ENCODE measurements around the gene RHOT2. TPM values are rescaled to one million over a fixed set of nuclear protein-coding genes. Genes with fewer than 3 reads are reported as not detected.
A peak's percentile ranks its signal among the peaks of the same experiment; 100 is the strongest.

RHOT2 gene
- total and polyA plus RNA-seq, 9 of the 15 experiments (the other 6 are each of a cell fraction or from before 2014, with no cell fraction given), result 5.0 to 373 (median 112) TPM

DNA sequence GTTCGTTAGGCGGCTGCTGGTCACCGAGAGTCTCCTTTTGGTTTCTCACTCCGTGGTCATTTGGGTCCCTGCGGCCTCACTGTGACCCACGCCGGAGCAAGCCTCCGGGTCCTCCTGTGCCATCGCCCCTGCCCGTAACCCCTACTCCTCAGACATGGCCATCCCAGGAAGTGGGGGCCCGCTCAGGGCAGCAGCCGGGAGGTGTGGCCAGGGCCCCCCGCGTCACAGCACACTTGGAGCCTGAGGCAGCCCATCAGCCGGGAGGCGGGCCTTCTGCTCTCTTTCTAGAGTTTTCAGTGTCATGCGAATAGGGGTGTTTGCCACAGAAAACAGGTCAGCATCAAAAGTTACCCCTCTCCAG, 45.0 kb upstream of the RHOT2 start (continued):
- TF ChIP-seq, protein P1, sequence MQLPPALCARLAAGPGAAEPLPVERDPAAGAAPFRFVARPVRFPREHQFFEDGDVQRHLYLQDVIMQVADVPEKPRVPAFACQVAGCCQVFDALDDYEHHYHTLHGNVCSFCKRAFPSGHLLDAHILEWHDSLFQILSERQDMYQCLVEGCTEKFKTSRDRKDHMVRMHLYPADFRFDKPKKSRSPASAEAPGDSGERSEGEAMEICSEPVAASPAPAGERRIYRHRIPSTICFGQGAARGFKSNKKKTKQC (CRISPR knock-in tag; IDR thresholded peaks at IDR 0.05), result no peak
- TF ChIP-seq ZNF175 (CRISPR knock-in tag; IDR thresholded peaks at IDR 0.05; ENCODE audit: low read depth), result no peak
- TF ChIP-seq CREM (IDR thresholded peaks at IDR 0.05; ENCODE audit: low read depth), result 0 out of 2 replicates have a peak, but pooled peaks have one; percentile 10
- no peak for TF ChIP-seq SOX6 (IDR thresholded peaks at IDR 0.05)
- no peak for TF ChIP-seq ZBED1 (IDR thresholded peaks at IDR 0.05)
- TF ChIP-seq ELK3 (CRISPR knock-in tag; IDR thresholded peaks at IDR 0.05), result no peak
- TF ChIP-seq HDAC2 (IDR thresholded peaks at IDR 0.05), result no peak
- peak; percentile 11 for TF ChIP-seq TAF1 (IDR thresholded peaks at IDR 0.05; ENCODE audit: control insufficient read depth, extremely low read depth, insufficient read depth, low read length, severe bottlenecking)
- no peak for TF ChIP-seq MYNN (IDR thresholded peaks at IDR 0.05)
- TF ChIP-seq MYNN (CRISPR knock-in tag; IDR thresholded peaks at IDR 0.05), result no peak
- TF ChIP-seq ZNF12 (CRISPR knock-in tag; IDR thresholded peaks at IDR 0.05), result no peak
- TF ChIP-seq, protein P2, sequence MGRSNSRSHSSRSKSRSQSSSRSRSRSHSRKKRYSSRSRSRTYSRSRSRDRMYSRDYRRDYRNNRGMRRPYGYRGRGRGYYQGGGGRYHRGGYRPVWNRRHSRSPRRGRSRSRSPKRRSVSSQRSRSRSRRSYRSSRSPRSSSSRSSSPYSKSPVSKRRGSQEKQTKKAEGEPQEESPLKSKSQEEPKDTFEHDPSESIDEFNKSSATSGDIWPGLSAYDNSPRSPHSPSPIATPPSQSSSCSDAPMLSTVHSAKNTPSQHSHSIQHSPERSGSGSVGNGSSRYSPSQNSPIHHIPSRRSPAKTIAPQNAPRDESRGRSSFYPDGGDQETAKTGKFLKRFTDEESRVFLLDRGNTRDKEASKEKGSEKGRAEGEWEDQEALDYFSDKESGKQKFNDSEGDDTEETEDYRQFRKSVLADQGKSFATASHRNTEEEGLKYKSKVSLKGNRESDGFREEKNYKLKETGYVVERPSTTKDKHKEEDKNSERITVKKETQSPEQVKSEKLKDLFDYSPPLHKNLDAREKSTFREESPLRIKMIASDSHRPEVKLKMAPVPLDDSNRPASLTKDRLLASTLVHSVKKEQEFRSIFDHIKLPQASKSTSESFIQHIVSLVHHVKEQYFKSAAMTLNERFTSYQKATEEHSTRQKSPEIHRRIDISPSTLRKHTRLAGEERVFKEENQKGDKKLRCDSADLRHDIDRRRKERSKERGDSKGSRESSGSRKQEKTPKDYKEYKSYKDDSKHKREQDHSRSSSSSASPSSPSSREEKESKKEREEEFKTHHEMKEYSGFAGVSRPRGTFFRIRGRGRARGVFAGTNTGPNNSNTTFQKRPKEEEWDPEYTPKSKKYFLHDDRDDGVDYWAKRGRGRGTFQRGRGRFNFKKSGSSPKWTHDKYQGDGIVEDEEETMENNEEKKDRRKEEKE (IDR thresholded peaks at IDR 0.05; ENCODE audit: borderline replicate concordance in 1 of 2, control insufficient read depth in 1 of 2, low read depth in 2 of 2, low read length in 1 of 2), result no peak
- TF ChIP-seq PHB2 (IDR thresholded peaks at IDR 0.05; ENCODE audit: low read depth), result no peak
- no peak for TF ChIP-seq ZNF277 (CRISPR knock-in tag; IDR thresholded peaks at IDR 0.05; ENCODE audit: borderline replicate concordance)
- TF ChIP-seq EGR1 (conservative IDR thresholded peaks at IDR 0.05), result no peak
- TF ChIP-seq NFXL1 (CRISPR knock-in tag; IDR thresholded peaks at IDR 0.05), result no peak
- TF ChIP-seq RUNX1 (IDR thresholded peaks at IDR 0.05; ENCODE audit: low read depth), result no peak
- TF ChIP-seq, protein P3, sequence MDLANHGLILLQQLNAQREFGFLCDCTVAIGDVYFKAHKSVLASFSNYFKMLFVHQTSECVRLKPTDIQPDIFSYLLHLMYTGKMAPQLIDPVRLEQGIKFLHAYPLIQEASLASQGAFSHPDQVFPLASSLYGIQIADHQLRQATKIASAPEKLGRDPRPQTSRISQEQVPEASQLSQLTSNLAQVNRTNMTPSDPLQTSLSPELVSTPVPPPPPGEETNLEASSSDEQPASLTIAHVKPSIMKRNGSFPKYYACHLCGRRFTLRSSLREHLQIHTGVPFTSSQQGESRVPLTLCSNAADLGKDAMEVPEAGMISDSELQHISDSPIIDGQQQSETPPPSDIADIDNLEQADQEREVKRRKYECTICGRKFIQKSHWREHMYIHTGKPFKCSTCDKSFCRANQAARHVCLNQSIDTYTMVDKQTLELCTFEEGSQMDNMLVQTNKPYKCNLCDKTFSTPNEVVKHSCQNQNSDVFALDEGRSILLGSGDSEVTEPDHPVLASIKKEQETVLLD (IDR thresholded peaks at IDR 0.05), result no peak
- TF ChIP-seq RAD21 (CRISPR knock-in tag; conservative IDR thresholded peaks at IDR 0.05 in 1 of 2, IDR thresholded peaks at IDR 0.05 in 1 of 2), result no peak
- TF ChIP-seq, protein P4, sequence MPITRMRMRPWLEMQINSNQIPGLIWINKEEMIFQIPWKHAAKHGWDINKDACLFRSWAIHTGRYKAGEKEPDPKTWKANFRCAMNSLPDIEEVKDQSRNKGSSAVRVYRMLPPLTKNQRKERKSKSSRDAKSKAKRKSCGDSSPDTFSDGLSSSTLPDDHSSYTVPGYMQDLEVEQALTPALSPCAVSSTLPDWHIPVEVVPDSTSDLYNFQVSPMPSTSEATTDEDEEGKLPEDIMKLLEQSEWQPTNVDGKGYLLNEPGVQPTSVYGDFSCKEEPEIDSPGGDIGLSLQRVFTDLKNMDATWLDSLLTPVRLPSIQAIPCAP (CRISPR knock-in tag; IDR thresholded peaks at IDR 0.05; ENCODE audit: borderline replicate concordance), result no peak
- no peak for TF ChIP-seq ZC3H11A (IDR thresholded peaks at IDR 0.05; ENCODE audit: low read depth, low read length)
- TF ChIP-seq CCAR2 (IDR thresholded peaks at IDR 0.05; ENCODE audit: low read depth, low read length), result no peak
- no peak for TF ChIP-seq TRIM28 (IDR thresholded peaks at IDR 0.05)

All from K562 (cell line).